ENCODE data around the gene SNCAIP. TPM values are rescaled to one million over a fixed set of nuclear protein-coding genes. Genes with fewer than 3 reads are reported as not detected.

The SNCAIP gene
- total and polyA plus RNA-seq, 2 experiments from 2014 or later, result 6.1 to 11.9 TPM

DNA sequence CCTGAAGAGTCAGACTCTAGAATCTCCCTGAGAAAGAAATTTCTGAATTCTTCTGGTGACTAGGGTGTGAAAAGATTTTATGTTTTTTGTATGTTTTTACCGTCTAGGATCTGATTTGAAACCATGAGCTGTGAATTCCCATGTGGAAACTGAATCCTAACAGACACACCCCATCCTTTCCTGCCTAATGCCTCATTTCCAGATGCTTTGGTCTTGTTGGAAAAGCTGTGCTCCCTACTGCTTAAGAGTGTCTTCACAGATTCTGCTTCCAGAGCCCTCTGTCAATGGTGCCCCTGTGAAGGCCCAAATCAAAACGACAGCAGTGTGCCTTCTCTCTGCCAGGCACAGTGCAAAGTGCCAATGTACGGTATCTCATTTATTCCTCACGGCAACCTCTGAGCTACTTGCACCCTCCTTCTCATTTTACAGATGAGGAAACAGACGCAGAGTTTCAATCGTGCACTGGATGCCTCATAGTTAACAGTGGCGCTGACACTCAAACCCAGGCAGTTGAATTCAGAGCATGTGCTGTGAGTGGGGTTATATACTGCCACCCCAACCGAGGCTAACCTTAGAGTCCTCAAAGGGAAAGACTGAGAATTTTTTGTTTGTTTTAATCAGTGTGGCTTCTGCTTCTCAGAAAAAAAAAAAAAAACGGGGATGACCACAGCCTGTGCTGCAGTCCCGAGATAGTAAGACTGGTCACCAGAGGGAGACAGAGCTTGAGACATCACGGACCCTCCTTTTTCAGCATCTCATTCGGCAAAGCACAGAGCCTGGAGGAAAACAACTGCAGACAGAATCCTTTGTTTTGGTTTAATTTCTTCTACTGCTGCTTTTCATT, 188.4 kb downstream of the SNCAIP start (continued):
- TF ChIP-seq, protein P1, sequence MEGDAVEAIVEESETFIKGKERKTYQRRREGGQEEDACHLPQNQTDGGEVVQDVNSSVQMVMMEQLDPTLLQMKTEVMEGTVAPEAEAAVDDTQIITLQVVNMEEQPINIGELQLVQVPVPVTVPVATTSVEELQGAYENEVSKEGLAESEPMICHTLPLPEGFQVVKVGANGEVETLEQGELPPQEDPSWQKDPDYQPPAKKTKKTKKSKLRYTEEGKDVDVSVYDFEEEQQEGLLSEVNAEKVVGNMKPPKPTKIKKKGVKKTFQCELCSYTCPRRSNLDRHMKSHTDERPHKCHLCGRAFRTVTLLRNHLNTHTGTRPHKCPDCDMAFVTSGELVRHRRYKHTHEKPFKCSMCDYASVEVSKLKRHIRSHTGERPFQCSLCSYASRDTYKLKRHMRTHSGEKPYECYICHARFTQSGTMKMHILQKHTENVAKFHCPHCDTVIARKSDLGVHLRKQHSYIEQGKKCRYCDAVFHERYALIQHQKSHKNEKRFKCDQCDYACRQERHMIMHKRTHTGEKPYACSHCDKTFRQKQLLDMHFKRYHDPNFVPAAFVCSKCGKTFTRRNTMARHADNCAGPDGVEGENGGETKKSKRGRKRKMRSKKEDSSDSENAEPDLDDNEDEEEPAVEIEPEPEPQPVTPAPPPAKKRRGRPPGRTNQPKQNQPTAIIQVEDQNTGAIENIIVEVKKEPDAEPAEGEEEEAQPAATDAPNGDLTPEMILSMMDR (conservative IDR thresholded peaks at IDR 0.05; ENCODE audit: low read depth in 2 of 2), result peak; percentile 80 to 91

DNA sequence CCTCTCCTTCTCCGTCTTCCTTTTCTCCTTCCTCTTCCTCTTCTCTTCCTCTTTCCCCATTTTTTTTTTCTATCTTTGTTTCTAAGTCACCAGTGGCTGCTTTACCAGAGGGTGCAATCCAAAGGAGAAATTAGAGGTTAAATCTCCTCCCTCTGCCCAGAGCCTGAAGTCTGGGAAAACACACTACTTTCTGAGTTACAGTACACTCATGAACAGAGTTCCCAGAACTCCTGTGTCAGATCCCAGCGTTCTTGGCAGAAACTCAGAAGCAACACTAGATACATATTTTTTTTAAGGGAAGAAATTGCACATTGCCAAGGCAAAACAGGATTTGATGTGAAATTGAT, 189.0 kb downstream of the SNCAIP start:
- no peaks in the 10 kb centered on the region for H4K20me1 ChIP-seq (replicated peaks; ENCODE audit: insufficient read depth)
- TF ChIP-seq CREB1 (CRISPR knock-in tag; IDR thresholded peaks at IDR 0.05; ENCODE audit: low read depth), result no peak
- TF ChIP-seq STAT1 (IDR thresholded peaks at IDR 0.05; ENCODE audit: unreplicated experiment), result no peak
- TF ChIP-seq, protein P2, sequence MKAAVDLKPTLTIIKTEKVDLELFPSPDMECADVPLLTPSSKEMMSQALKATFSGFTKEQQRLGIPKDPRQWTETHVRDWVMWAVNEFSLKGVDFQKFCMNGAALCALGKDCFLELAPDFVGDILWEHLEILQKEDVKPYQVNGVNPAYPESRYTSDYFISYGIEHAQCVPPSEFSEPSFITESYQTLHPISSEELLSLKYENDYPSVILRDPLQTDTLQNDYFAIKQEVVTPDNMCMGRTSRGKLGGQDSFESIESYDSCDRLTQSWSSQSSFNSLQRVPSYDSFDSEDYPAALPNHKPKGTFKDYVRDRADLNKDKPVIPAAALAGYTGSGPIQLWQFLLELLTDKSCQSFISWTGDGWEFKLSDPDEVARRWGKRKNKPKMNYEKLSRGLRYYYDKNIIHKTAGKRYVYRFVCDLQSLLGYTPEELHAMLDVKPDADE (IDR thresholded peaks at IDR 0.05), result no peak
- no peak for TF ChIP-seq POLR2AphosphoS5 (IDR thresholded peaks at IDR 0.05; ENCODE audit: low read depth)
- no peak for TF ChIP-seq ZNF114 (CRISPR knock-in tag; IDR thresholded peaks at IDR 0.05)
- no peak for TF ChIP-seq EZH2phosphoT487 (IDR thresholded peaks at IDR 0.05; ENCODE audit: unreplicated experiment)
- TF ChIP-seq JUNB (IDR thresholded peaks at IDR 0.05; ENCODE audit: unreplicated experiment), result no peak
- TF ChIP-seq EZH2 (IDR thresholded peaks at IDR 0.05; ENCODE audit: low read depth, unreplicated experiment), result no peak
- TF ChIP-seq, protein P3, sequence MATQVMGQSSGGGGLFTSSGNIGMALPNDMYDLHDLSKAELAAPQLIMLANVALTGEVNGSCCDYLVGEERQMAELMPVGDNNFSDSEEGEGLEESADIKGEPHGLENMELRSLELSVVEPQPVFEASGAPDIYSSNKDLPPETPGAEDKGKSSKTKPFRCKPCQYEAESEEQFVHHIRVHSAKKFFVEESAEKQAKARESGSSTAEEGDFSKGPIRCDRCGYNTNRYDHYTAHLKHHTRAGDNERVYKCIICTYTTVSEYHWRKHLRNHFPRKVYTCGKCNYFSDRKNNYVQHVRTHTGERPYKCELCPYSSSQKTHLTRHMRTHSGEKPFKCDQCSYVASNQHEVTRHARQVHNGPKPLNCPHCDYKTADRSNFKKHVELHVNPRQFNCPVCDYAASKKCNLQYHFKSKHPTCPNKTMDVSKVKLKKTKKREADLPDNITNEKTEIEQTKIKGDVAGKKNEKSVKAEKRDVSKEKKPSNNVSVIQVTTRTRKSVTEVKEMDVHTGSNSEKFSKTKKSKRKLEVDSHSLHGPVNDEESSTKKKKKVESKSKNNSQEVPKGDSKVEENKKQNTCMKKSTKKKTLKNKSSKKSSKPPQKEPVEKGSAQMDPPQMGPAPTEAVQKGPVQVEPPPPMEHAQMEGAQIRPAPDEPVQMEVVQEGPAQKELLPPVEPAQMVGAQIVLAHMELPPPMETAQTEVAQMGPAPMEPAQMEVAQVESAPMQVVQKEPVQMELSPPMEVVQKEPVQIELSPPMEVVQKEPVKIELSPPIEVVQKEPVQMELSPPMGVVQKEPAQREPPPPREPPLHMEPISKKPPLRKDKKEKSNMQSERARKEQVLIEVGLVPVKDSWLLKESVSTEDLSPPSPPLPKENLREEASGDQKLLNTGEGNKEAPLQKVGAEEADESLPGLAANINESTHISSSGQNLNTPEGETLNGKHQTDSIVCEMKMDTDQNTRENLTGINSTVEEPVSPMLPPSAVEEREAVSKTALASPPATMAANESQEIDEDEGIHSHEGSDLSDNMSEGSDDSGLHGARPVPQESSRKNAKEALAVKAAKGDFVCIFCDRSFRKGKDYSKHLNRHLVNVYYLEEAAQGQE (IDR thresholded peaks at IDR 0.05; ENCODE audit: unreplicated experiment), result no peak
- TF ChIP-seq, protein P1 (conservative IDR thresholded peaks at IDR 0.05; ENCODE audit: low read depth in 2 of 2), result no peak
- H3K27me3 Mint-ChIP-seq (ENCODE audit: insufficient read depth, low read depth, poor library complexity), result peaks cover 2% of the 10 kb centered on the region
- H2AFZ ChIP-seq, result peak overlapping the region; percentile 84
- H3K27ac ChIP-seq (ENCODE audit: low read depth), result no peak overlapping the region
- H3K36me3 ChIP-seq (ENCODE audit: insufficient read depth), result no peaks in the 10 kb centered on the region
- ATAC-seq (peak; percentile 21), DNase-seq (ENCODE audit: low spot score) (no peak)
- H3K4me1 Mint-ChIP-seq, result peaks cover 25% of the 10 kb centered on the region
- no peak overlapping the region for H3K4me2 ChIP-seq
- peaks cover 2% of the 10 kb centered on the region; the same call in 1 of the 2 replicates for H3K9me2 ChIP-seq (ENCODE audit: insufficient read depth)
- H3F3A ChIP-seq (replicated peaks; ENCODE audit: low read depth), result no peaks in the 10 kb centered on the region
- no peak overlapping the region; the same call in 1 of the 2 replicates for H3K27ac Mint-ChIP-seq
- H3K79me2 ChIP-seq (replicated peaks; ENCODE audit: insufficient read depth), result no peaks in the 10 kb centered on the region
- H3K27me3 ChIP-seq (ENCODE audit: insufficient read depth), result no peaks in the 10 kb centered on the region
- no peaks in the 10 kb centered on the region for H3K36me3 Mint-ChIP-seq (ENCODE audit: low read depth)
- peaks cover 7% of the 10 kb centered on the region; the same call in 1 of the 2 replicates for H3K4me1 ChIP-seq (ENCODE audit: insufficient read depth)
- H3K4me3 Mint-ChIP-seq, result no peak overlapping the region
- no peaks in the 10 kb centered on the region; the same call in 2 of the 3 replicates for H3K9me3 Mint-ChIP-seq
- no peak overlapping the region for H3K4me3 ChIP-seq

Data from GM23338 (cell line).